GM19324 (cell line): ENCODE data around the gene TENT4B.
A peak's percentile ranks its signal among the peaks of the same experiment; 100 is the strongest.

Experiments used
- ATAC-seq: cut with Tn5 transposase; IDR thresholded peaks from one replicate; pipeline ENCODE4 v1.9.1; 2021; ENCODE audit warnings: mild to moderate bottlenecking, moderate library complexity; ENCODE audit not compliant: unreplicated experiment, low FRiP score

Gene TENT4B

GRCh38 chr16:50252082-50252611 is 99.0 kb downstream of the TENT4B start:
- no peak for ATAC-seq

- no peak for ATAC-seq
Measured at GRCh38 chr16:50252874-50253513, 99.9 kb downstream of the TENT4B start.

DNA sequence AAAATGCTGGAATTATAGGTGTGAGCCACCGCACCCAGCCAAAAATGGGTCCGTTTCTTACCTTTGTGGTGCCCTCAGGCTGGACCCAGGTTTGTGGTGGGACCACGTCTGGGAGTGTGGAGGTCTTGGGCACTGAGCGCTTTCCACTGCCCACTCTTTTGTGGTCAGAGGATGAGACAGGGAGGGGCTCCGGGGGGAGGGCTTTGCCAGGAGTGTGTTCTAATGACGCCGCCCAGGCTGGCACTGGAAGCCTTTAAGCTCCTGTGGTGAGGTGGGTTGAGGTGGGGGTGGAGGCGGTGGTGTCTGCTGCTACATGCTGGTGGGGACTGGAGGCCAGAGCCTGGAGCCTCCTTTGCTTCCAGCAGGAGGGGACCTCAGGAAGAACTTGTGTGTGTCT is 100.4 kb downstream of the TENT4B start:
- no peak for ATAC-seq

- no peak for ATAC-seq
Measured at GRCh38 chr16:50254072-50254471, 101.0 kb downstream of the TENT4B start.

GRCh38 chr16:50255538-50255937 is 102.4 kb downstream of the TENT4B start:
- ATAC-seq, result no peak

DNA sequence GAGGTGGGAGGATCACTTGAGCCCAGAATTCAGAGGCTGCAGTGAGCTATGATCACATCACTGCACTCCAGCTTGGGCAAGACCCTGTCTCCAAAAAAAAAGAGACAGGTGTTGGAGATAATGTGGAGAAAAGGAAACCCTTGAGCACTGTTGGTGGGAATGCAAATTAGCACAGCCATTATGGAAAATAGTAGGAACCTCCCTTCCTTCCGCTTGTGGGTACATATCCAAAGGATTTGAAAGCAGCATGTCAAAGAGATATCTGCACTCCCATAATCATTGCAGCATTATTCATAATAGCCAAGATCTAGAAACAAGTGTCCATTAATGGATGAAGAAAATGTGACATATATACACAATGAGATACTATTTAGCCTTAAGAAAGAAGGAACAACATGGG is 103.5 kb downstream of the TENT4B start:
- ATAC-seq, result no peak

DNA sequence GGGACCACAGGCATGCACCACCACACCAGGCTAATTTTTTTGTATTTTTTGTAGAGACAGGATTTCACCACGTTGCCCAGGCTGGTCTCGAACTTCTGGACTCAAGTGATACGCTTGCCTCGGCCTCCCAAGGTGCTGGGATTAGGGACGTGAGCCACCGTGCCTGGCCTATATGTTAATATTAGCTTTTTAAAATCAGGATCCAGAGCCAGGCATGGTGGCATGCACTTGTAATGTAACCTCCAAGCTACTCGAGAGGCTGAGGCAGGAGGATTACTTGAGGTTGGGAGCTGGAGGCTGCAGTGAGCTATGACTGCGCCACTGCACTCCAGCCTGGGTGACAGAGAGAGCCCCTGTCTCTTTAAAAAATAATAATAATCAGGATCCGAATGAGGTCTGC is 104.8 kb downstream of the TENT4B start:
- ATAC-seq, result no peak

GRCh38 chr16:50259334-50260205 is 106.5 kb downstream of the TENT4B start:
- ATAC-seq, result no peak

DNA sequence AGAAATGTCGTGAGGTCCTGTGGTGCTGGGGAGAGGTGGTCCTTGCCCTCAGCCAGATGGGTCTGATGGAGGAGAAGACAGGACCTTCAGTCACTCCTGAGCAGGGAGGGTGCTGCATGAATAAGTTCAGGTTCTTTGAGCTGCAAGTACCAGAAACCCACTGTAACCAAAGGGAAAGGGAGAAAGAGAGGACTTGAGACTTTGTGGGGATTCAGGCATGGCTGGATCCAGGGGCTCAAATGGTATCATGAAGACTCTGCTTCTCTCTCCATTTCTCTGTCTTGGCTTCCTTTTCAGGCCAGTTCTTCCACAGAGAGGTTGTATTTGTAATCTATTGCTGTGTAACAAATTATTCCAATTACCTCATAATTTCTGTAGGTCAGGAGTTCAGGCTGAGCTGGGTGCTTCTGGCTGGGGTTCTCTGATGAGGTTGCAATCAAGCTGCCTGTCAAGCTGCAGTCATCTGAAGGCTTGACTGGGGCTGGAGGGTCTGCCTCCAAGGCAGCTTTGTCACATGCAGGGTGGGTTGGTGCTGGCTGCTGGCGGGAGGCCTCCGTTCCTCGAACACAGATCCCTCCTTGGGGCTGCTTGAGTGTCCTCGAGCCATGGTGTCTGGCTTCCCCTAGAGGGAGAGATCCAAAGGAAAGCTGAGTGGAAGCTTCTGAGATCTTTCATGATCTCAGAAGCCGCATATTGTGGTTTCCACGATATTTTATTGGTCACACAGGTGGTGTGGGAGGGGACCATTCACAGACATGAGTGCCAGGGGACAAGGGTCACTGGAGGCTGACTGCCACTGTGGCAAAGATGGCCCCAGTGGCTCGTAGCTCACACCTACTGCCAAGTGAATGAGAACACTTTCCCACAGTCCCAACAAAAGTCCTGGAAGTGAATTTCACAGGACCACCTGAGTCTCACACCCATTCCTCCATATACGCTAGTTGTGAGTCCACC is 107.4 kb downstream of the TENT4B start:
- ATAC-seq, result no peak

DNA sequence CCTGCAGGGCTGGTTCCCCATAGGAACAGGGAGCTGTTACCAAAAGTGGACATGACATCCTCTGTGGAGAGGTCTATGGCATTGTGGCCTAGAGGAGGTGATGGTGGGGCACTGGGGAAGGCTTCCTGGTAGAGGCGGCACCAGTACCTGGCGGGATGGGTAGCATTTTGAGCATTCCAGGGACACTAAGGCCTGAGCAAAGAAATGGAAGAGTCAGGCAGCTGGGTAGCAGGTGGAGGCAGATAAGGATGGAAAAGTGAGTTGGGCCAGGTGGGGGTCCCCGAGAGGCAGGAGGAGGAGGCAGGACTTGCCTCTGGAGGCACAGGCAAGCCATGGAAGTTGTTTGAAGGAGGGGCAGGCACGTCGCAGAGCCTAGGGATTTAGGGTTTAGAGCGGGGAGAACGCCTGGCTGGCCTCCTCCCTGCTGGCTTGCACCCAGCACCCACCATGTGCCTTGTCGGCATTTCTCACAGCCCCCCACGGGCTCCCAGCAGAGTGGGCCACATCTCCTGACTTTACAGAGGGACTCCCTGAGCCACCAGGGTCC is 108.1 kb downstream of the TENT4B start:
- ATAC-seq, result no peak

DNA sequence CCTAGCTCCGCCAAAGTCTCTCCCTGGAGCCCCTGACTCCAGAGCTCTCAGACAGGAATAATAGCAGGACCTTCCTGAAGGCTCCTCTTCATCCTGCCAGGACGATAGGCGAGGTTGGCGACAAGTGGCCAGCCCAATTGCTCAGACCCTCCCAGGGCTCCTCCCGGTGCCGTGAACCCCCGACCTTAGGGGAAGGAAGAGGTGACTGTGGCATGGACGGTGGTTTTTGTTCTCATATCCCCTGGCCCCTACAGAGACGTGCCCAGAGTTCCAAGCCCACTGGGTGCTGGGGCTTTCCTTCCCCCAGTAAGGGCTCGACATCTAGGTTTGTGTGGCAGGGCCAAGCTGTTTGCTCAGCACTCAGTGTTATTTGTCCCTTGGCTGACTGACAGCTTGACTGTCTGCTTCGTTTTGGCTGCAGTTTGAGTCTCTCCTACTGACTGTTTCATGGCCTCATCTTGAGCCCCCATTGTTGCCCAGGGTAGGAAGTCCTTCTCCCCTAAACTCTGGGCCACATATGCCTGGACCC is 108.7 kb downstream of the TENT4B start:
- ATAC-seq, result no peak

- ATAC-seq, result no peak
Measured at GRCh38 chr16:50263060-50263909, 110.2 kb downstream of the TENT4B start.

DNA sequence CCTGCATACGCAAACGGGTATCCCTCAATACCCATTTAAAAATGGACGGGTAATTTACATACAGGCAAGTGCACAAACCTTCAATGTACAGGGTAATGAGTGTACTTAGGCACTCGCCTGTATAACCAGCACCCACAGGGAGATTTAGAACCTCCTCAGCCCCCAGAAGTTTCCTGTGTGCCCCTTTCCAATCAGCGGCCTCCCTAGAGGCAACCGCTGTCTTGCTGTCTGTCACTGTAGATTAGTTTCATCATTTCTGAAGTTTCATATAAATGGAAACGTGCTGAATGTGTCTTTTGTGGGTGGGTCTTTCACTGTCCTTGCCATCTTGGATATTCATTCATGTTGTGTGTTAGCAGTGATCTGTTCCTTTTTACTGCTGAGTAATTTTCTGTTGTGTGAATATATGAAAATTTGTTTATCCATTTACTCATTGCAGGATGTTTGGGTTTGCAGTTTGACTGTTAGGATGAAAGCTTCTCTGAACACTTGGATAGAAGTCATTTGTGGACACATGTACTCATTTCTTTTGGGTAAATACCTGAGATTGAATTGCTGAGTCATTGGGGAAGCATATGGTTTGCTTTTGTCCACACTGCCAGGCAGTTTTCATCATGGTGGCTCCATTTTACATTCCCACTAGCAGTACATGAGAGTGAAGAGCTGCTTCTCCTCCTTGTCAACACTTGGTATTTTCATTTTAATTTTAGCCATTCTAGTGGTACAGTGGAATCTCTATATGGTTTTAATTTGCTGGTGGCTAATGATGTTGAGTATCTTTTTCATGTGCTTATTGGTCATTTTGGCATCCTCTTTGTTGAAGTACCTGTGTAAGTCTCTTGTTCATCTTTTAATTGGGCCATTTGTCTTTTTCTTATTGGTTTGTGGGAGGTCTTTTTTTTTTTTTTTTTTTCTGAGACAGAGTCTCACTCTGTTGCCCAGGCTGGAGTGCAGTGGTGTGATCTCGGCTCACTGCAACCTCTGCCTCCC is 111.1 kb downstream of the TENT4B start:
- no peak for ATAC-seq

DNA sequence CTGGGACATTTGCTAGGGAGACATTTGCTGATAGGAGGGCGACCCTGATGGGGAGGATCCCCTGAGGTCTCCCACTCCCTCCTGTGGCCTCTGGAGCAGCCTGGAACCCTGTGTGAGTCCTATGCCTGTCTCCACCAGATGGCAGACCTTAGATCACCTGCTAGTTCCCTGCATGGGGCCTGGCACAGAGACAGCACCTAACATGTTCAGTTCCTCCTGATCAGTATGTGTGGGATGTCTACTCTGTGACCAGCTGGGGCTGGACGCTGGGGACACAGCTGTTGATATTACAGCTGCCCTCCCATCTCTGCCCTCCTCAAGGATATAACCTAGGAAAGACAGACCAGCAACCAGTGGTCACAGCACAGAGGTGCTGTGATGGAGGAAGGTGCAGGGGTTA is 112.2 kb downstream of the TENT4B start:
- ATAC-seq, result no peak

DNA sequence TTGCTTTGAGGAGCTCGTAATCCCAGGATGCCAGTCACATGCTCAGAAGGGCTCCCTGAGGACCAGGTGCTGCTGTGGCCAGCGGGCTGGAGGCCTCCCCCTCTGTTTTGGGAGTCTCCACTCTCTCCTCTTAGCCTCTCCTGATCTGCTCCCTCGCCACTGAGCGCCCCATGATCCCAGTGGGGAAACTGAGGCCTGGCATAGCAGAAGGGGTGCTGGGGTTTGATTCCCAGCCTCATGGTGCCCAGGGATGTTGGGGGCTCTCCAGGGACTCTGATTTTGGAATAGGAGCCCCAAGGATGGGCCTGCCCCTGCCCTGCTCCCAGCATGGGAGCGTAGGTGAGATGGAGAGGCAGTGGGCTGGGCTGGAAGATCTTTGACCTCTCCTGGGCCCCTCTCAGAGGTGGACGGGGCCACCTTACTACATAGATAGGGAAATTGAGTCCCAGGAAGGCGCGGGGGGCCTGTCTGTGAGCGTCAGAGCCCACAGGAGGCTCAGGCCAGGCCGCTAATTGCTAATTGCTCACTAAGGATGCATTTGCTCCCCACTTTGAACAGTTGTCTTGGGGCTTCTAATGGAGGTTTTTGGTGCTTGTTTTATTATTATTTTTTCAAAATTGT is 112.7 kb downstream of the TENT4B start:
- ATAC-seq, result no peak

- ATAC-seq, result peak; percentile 76
Measured at GRCh38 chr16:50266337-50267091, 113.4 kb downstream of the TENT4B start, which contains the start of gene ADCY7. Gene ADCY7, plus strand, starts transcription at chr16:50266551. Its CDS starts 21,629 bp downstream, at chr16:50288180.

GRCh38 chr16:50267151-50267631 is 114.1 kb downstream of the TENT4B start:
- no peak for ATAC-seq
